GM19193 (cell line): Measurements from ENCODE around the gene BAG3.

Experiments used
- POLR2A ChIP-seq: IDR thresholded peaks from 4 replicates; pipeline ENCODE4 v1.6.1; 2011; ENCODE audit not compliant: insufficient read depth, insufficient read length; ENCODE audit errors: extremely low read depth

BAG3 gene

DNA sequence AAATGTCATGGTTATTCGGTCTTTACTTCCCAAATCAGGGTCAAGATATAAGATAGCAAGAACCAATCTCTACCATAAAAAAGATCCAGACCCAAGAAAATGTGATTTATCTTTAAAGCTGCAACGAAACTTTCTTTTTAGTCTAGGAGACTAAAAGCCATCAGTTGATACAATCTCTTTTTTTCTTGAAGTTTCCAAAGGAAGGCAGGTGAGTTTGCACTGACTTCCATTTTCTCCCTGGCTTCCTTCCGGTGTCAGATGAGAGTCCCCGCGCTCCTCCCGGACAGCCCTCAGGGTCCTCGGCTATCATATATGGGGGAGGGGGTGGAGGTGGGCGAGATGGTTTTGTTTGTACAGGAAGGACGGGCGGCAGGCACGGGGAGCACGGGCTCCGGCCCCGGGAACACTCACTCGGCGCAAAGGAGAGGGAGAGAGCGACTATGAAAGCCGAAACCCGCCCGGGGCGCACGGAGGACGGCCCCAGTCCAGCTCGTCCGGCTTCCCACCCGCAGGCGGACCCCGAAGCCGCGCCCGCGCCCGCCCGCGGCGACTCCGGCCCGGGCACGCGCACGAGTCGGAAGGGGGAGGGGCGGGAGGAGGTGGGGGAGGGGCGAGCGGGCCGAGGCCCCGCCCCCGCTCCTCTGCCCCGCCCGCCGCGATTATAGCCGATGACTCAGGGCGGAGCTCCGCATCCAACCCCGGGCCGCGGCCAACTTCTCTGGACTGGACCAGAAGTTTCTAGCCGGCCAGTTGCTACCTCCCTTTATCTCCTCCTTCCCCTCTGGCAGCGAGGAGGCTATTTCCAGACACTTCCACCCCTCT lies at the start of gene BAG3:
Gene BAG3, plus strand, starts transcription at position 689 of the 822 bp plus-strand sequence. CDS start 296 bp downstream, outside the sequence.
- peak; percentile 61 for TF ChIP-seq POLR2A

DNA sequence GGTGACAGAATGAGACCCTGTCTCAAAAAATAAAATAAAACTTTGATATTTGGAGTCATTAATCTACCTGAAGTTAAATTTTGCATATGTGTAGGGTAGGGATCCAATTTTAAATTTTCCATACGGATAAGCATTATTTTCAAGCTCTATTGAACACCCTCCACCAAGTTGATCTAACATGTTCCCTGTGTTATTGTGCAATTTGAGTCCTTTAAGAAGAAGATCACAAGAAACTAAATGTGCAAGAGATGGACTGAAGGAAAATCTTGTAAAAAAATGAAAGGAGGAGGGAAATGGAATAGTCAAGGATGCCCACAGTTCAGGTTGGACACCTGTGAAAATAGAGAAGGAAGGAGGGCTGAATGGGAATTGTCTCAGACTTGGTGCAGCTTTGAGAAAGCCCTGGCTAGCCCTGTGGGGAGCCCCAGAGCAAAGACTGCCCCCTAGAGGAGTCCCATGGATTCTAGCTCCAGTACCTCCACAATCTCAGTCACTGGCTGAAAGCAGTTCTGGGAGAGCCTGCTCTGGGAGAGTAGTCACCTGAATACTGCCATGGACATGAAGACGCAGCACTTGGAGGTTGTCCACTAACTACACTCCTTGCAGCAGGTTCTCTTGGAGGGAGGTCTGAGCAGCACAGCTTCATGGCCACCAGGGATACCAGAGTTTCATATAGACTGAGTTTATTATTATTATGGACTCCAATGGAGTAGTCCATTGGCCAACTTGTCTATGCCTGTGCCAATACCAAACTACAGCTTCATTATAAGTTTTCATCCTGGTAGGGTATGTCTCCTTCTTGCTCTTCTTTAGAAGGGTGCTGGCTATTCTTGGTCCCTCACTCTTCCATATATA lies 48.7 kb upstream of the BAG3 start:
- no peak for TF ChIP-seq POLR2A

DNA sequence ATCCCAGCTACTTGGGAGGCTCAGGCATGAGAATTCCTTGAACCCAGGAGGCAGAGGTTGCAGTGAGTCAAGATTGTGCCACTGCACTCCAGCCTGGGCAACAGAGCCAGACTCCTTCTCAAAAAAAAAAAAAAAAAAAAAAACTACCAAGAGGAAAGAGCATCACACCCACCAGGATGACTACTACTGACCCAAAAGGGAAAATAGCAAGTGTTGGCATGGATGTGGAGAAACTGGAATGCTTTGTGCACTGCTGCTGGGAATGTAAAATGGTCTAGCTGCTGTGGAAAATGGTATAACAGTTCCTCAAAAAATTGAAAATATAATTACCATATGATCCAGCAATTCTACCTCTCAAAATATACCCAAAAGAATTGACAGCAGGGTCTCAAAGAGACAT lies 46.7 kb upstream of the BAG3 start:
- no peak for TF ChIP-seq POLR2A

DNA sequence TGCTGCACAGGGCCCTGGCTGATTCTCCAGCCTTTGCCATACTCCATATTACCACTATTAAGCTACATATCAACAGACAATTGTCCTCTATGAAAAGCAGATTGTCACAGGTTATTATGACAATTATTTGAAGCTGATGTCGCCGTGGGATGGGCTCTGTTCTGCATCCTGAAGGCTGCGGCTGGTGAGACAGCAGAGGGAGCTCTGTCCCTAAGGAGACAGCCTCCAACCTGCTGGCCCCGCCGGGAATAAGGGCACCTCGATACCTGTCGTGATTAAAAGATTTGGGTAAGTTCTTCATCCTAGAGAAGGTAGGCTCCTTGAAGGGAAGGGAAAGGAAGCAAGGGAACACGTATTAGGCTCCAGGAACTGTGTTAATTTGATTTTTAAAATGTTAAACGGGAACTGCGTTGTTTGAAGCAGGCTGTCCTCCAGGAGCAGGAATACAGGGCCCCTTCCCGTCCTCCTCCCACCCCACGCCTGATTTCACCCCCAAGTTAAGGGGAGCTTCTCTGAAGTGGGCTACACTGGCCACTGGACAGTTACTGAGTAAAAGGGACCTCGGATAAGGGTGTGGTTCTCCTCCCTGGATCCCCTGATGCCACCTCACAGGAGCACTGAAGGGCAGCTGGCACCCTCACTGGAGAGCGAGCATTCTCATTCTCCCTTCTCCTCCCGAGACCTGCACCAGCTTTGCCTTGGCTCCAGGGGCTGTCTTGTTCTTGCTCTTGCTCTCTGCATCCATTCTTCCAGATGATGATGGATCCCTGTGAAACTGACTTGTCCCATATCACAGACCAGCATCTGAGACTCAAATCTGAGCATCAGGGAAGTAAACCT lies 42.6 kb upstream of the BAG3 start:
- TF ChIP-seq POLR2A: no peak

DNA sequence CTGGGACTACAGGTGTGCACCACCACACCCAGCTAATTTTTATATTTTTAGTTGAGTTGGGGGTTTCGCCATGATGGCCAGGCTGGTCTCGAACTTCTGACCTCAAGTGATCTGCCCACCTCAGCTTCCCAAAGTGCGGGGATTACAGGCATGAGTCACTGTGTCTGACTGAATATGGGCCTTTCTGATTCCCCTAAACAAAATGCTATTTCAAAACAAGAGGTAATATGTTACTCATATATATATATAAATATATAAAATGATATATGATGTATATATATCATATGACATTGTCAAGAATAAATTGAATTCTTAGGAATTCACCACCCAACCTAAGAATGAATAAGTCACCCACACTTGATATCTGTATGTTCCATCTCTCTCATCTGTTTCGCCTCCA lies 41.7 kb upstream of the BAG3 start:
- no peak for TF ChIP-seq POLR2A

DNA sequence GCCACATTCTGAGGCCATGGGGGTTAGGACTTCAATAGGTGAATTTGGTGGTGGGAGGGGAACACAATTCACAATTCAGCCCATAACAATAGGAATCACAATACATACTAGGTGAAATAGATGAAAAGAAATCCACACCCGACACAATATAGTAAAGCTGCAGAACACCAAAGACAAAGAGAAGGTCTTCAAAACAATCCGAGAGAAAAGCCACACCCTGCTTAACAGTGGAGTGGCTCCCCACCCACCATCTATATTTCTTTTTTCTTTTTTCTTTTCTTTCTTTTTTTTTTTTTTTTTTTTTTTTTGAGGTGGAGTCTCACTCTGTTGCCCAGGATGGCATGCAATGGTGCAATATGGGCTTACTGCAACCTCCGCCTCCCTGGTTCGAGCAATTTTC lies 39.7 kb upstream of the BAG3 start:
- TF ChIP-seq POLR2A: no peak

DNA sequence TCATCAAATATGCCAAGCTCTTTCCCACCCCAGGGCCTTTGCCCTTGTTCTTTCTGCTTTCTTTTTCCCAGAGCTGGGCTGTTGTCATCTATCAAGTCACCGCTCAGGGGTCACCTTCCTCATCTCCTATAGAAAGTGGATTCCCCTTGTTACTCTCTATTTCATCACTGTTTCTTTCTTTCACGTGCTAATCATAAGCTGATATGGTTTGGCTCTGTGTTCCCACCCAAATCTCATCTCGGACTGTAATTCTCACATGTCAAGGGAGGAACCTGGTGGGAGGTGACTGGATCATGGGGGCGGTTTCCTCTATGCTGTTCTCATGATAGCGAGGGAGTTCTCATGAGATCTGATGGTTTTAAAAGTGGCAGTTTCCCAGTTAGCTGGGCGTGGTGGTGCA lies 37.4 kb upstream of the BAG3 start:
- no peak for TF ChIP-seq POLR2A

DNA sequence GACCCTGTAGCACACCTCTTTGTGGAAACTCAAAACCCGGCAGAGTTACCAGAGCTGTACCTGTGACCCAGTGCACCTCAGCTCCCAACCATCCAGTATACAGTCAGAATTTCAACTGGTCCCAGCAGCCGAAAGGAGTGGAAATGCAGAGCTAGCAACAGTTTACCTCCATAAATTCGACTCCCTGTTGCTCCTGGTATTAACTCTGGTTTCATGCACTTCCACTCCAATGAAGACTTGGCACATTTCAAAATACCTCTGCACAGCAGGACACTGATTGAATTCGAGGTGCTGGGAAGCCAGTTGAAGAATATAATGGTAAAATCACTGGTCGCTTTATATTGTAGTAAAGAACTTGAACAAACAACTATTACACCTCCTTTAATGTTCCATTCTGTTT lies 36.5 kb upstream of the BAG3 start:
- TF ChIP-seq POLR2A: no peak

DNA sequence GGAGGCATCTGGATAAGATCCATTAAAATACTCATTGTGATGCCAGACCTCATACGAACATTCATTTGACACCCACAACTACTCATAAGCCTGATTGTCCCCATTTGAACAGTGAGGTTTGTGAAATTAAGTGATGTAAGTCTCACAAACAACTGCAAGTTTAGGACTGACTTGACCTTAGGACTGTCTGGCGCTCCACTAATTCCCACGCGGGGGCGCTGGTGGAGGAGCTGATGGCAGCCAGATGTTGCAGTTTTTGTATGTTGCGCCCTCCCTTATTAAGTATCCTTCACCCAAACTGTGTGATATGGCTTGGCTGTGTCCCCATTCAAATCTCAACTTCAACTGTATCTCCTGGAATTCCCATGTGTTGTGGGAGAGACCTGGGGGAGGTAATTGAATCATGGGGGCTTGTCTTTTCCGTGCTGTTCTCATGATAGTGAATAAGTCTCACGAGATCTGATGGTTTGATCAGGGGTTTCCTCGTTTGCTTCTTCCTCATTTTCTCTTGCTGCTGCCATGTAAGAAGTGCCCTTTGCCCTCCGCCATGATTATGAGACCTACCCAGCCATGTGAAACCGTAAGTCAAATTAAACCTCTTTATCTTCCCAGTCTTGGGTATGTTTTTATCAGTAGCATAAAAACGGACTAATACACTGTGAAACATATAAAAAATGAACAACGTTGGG lies 34.2 kb upstream of the BAG3 start:
- TF ChIP-seq POLR2A: no peak

DNA sequence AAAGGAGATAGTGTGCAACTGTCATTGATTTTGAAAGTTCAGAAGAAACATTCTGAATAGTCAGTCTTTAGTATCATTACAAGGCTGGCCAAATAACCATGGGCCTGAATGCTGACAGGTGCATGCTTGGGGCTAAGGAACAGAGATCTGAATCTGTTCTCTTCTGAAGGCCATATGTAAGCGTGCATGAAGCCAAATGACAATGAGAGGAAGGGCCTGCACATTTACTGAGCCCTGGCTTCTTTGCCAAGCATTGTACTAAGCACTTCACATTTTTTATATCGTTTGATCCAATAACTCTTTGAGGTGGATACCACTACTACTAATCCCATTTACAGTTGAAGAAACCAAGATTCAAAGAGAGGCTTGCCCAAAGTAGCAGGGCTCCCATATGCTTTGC lies 32.0 kb upstream of the BAG3 start:
- no peak for TF ChIP-seq POLR2A

DNA sequence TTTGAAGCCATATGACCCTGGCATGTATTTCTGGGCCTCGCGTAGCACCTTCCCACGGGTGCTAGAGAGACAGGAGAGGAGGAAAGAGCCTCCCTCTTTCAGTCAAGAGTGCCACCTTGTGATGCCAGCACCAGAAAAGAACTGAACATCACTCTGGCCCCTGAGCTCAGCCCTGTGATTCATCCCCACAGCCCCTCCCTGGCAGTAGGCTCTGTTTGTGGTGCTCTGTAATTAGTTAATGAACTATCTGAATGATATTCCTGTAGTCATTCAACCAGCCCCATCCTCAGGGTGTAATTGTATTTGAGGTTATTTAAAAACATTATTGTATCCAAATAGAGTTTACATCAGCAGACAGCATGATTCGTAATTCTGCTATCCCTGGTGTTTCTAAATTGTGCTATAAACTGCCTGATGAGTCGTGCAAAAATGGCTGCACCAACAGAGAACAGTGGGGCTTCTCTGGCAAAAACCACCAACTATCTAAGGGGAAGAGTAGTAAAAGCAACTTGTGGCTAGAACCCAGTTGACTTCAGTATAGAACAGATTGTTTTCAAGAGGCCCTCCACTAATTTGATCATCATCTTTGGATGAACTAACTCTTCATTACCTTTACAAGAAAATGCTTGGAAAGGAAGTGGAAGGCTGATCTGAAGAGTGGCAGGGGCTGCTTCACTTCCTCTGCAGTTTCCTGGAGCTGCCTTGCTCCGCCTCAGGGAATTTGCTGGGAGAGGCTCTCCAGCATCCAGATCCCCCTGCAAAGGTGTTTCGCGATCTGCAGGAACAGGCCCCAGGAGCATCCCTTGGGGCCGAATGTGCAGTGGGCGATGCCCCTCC lies 30.7 kb upstream of the BAG3 start:
- no peak for TF ChIP-seq POLR2A

DNA sequence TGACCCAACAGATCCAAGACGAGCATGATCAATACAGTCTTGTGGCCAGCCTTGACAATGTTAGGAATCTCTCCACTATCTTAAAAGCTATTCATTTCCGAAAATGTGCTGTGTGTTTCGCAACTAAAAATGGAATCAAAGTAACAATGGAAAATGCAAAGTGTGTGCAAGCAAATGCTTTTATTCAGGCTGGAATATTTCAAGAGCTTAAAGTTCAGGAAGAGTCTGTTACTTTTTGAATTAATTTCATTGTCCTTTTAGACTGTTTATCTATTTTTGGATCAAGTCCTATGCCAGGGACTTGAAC lies 30.1 kb upstream of the BAG3 start:
- no peak for TF ChIP-seq POLR2A

DNA sequence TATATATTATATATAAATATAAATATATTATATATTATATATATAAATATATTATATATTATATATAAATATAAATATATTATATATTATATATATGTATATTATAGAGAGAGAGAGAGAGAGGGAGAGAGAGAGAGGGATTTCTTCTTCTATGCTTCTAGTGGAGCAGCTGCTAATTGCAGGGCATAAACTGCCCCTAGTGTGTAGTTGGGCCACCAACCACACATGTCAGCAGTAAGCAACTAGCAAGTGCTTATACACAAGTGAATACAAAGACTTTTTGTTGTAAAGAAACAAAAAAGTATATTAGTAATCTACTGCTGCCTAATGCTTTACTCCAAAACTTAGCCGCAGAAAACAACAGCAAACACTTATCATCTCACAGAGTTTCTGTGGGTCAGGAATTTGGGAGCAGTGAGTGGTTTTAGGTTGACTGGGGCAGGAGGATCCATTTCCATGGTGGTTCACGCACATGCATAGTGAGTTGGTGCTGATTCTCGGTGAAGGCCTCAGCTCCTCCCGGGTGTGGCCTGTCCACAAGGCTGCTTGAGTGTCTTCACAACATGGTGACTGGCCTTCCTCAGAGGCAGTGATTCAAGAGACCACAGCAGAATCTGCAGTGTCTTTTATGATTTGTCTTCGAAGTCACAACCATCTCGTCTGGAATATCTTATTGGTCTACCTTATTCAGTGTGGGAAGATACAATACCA lies 25.5 kb upstream of the BAG3 start:
- TF ChIP-seq POLR2A: no peak
